ENCODE results near the gene KCNQ1. TPM values are rescaled to one million over a fixed set of nuclear protein-coding genes. Genes with fewer than 3 reads are reported as not detected.

The KCNQ1 gene
- total RNA-seq, 4 donors from 2014 or later = 0.89 to 2.2 (median 1.3) TPM

- Histone ChIP-seq H3K4me1 (no peaks in the 10 kb centered on the region), H3K36me3 (no peaks in the 10 kb centered on the region), H3K9me3 (no peaks in the 10 kb centered on the region), H3K27me3 (no peaks in the 10 kb centered on the region), H3K27ac (no peak overlapping the region), H3K4me3 (no peak overlapping the region)
- WGBS = 92% methylated on average over 2 of the region's 2 CpGs
- no peak for TF ChIP-seq CTCF (IDR thresholded peaks at IDR 0.05)
- TF ChIP-seq POLR2A (IDR thresholded peaks at IDR 0.05) = no peak
- no peak for TF ChIP-seq POLR2AphosphoS5 (IDR thresholded peaks at IDR 0.05)
- DNase-seq (ENCODE audit: low spot score in 2 of 2) = peak in 1 of 2 donors; percentile 28
These were observed 223.1 kb downstream of the KCNQ1 start for GRCh38 chr11:2667940-2668339.

GRCh38 chr11:2668876-2669275 lies 224.1 kb downstream of the KCNQ1 start:
- Histone ChIP-seq H3K27me3 (no peaks in the 10 kb centered on the region), H3K9me3 (no peaks in the 10 kb centered on the region), H3K4me3 (no peak overlapping the region), H3K27ac (no peak overlapping the region), H3K36me3 (no peaks in the 10 kb centered on the region), H3K4me1 (no peaks in the 10 kb centered on the region)
- DNase-seq (ENCODE audit: low spot score in 2 of 2) = peak; percentile 25 to 54
- WGBS = 89% methylated on average over 5 of the region's 5 CpGs
- TF ChIP-seq CTCF (IDR thresholded peaks at IDR 0.05) = no peak
- no peak for TF ChIP-seq EP300 (IDR thresholded peaks at IDR 0.05)
- TF ChIP-seq POLR2AphosphoS5 (IDR thresholded peaks at IDR 0.05) = no peak
- no peak for TF ChIP-seq POLR2A (IDR thresholded peaks at IDR 0.05)

GRCh38 chr11:2669634-2670469 lies 225.0 kb downstream of the KCNQ1 start:
- no peak overlapping the region for H3K4me3 ChIP-seq
- TF ChIP-seq POLR2AphosphoS5 (IDR thresholded peaks at IDR 0.05) (no peak), EP300 (IDR thresholded peaks at IDR 0.05) (no peak), POLR2A (IDR thresholded peaks at IDR 0.05) (no peak), CTCF (IDR thresholded peaks at IDR 0.05) (no peak)
- peak; percentile 14 to 26 for DNase-seq (ENCODE audit: low spot score in 2 of 2)
- H3K9me3 ChIP-seq = no peaks in the 10 kb centered on the region
- H3K27ac ChIP-seq = no peak overlapping the region
- no peaks in the 10 kb centered on the region for H3K36me3 ChIP-seq
- no peaks in the 10 kb centered on the region for H3K27me3 ChIP-seq
- peaks cover 4% of the 10 kb centered on the region for H3K4me1 ChIP-seq
- 95% methylated on average over 8 of the region's 8 CpGs for WGBS

- DNase-seq (ENCODE audit: low spot score in 2 of 2) = peak; percentile 40 to 60
- Histone ChIP-seq H3K9me3 (no peaks in the 10 kb centered on the region), H3K27ac (no peak overlapping the region), H3K4me3 (no peak overlapping the region), H3K27me3 (no peaks in the 10 kb centered on the region), H3K4me1 (peaks cover 4% of the 10 kb centered on the region), H3K36me3 (no peaks in the 10 kb centered on the region)
- WGBS = 0% methylated on average over 1 of the region's 1 CpG
- no peak for TF ChIP-seq POLR2A (IDR thresholded peaks at IDR 0.05)
- no peak for TF ChIP-seq EP300 (IDR thresholded peaks at IDR 0.05)
- no peak for TF ChIP-seq CTCF (IDR thresholded peaks at IDR 0.05)
- TF ChIP-seq POLR2AphosphoS5 (IDR thresholded peaks at IDR 0.05) = no peak
These were observed 225.8 kb downstream of the KCNQ1 start for GRCh38 chr11:2670541-2671100.

GRCh38 chr11:2671748-2672147 lies 226.9 kb downstream of the KCNQ1 start:
- no peaks in the 10 kb centered on the region for H3K9me3 ChIP-seq
- WGBS = 84% methylated on average over 3 of the region's 3 CpGs
- peak; percentile 15 to 30 for DNase-seq (ENCODE audit: low spot score in 2 of 2)
- no peak overlapping the region for H3K27ac ChIP-seq
- H3K27me3 ChIP-seq = no peaks in the 10 kb centered on the region
- no peak overlapping the region for H3K4me3 ChIP-seq
- H3K36me3 ChIP-seq = no peaks in the 10 kb centered on the region
- no peak for TF ChIP-seq CTCF (IDR thresholded peaks at IDR 0.05)
- no peak for TF ChIP-seq POLR2AphosphoS5 (IDR thresholded peaks at IDR 0.05)
- TF ChIP-seq EP300 (IDR thresholded peaks at IDR 0.05) = no peak
- TF ChIP-seq POLR2A (IDR thresholded peaks at IDR 0.05) = no peak
- peaks cover 8% of the 10 kb centered on the region for H3K4me1 ChIP-seq
